B cell (primary cell): ENCODE measurements around the gene CD44. TPM values are rescaled to one million over a fixed set of nuclear protein-coding genes. Genes with fewer than 3 reads are reported as not detected.

ENCODE experiments used
- ATAC-seq: fragments of 200-7000 bp; cut with Tn5 transposase; one replicate; pipeline ENCODE4 v1.10.0; 2021; ENCODE audit warnings: low read depth, mild to moderate bottlenecking, moderate number of reproducible peaks, moderate library complexity
- CTCF ChIA-PET: fragments of 350-600 bp; sonication (Branson Sonifier 250); formaldehyde crosslinking; loops from one replicate; lab custom pipeline; 2021; ENCODE audit warnings: antibody characterized with exemption, inconsistent platforms; lab: Charles Lee
- POLR2A ChIA-PET: fragments of 350-600 bp; sonication (Branson Sonifier 250); formaldehyde crosslinking; loops from one replicate; lab custom pipeline; 2021; ENCODE audit warnings: antibody characterized with exemption; lab: Charles Lee
- DNase-seq: peaks from one replicate; pipeline ENCODE4 v3.0.0; 2013
- H2AFZ ChIP-seq: 2 replicates; pipeline ENCODE4 v1.6.1; 2012; ENCODE audit warnings: mild to moderate bottlenecking, low read depth, low read length; ENCODE audit not compliant: insufficient read depth, poor library complexity, severe bottlenecking
- H3K27ac ChIP-seq, 2 donors: 1 replicate in 1 of 2; 2 replicates in 1 of 2; pipeline ENCODE4 v1.5.1; 2012 to 2013; ENCODE audit warnings: low read length in 2 of 2, mild to moderate bottlenecking in 2 of 2, moderate library complexity in 1 of 2
- H3K27me3 ChIP-seq, 4 experiments: fragments of 200-600 bp in 1 of 4; sonication (generic) in 1 of 4; replicated peaks in 1 of 4; 1 replicate in 2 of 4; 2 replicates in 2 of 4; pipeline versions ENCODE4 v1.6.1 to v1.7.0; 2013 to 2016; ENCODE audit warnings: low read length in 3 of 4, mild to moderate bottlenecking in 2 of 4, mixed read lengths in 1 of 4, moderate library complexity in 1 of 4; ENCODE audit not compliant: insufficient read depth in 4 of 4, control insufficient read depth in 3 of 4; ENCODE audit errors: control extremely low read depth in 1 of 4
- H3K36me3 ChIP-seq, 2 experiments: replicated peaks in 1 of 2; 1 replicate in 1 of 2; 2 replicates in 1 of 2; pipeline versions ENCODE4 v1.6.1 to v1.7.1; 2013; ENCODE audit warnings: low read length in 1 of 2; ENCODE audit not compliant: insufficient read depth in 2 of 2, control insufficient read depth in 1 of 2; ENCODE audit errors: control extremely low read depth in 1 of 2, extremely low read depth in 1 of 2
- H3K4me1 ChIP-seq, 2 donors: fragments of 200-600 bp in 1 of 2; sonication (generic) in 1 of 2; 1 replicate in 1 of 2; 2 replicates in 1 of 2; pipeline versions ENCODE4 v1.5.1 to v1.6.1; 2013 to 2017; ENCODE audit warnings: low read length in 2 of 2; ENCODE audit not compliant: control insufficient read depth in 2 of 2, insufficient read depth in 2 of 2
- H3K4me2 ChIP-seq: replicated peaks from 2 replicates; pipeline ENCODE3; 2012; ENCODE audit warnings: mild to moderate bottlenecking, low read depth, low read length; ENCODE audit not compliant: poor library complexity, severe bottlenecking
- H3K4me3 ChIP-seq, 5 experiments: fragments of 200-600 bp in 1 of 5; sonication (generic) in 1 of 5; 1 replicate in 3 of 5; 2 replicates in 2 of 5; pipeline versions ENCODE4 v1.5.1 to v1.7.0; 2011 to 2016; ENCODE audit warnings: low read length in 4 of 5, mild to moderate bottlenecking in 4 of 5, low read depth in 2 of 5, control low read depth in 1 of 5, moderate library complexity in 1 of 5; ENCODE audit not compliant: insufficient read depth in 1 of 5; ENCODE audit errors: control extremely low read depth in 1 of 5, extremely low read depth in 1 of 5
- H3K79me2 ChIP-seq: fragments of 200-600 bp; sonication (generic); one replicate; pipeline ENCODE4 v1.6.0; 2016; ENCODE audit warnings: low read length; ENCODE audit not compliant: control insufficient read depth, insufficient read depth
- H3K9ac ChIP-seq: fragments of 200-600 bp; sonication (generic); 2 replicates; pipeline ENCODE4 v1.6.1; 2017; ENCODE audit warnings: mild to moderate bottlenecking, low read length, moderate library complexity
- H3K9me3 ChIP-seq, 3 donors: one replicate each; pipeline versions ENCODE4 v1.6.1 to v1.7.1; 2013; ENCODE audit warnings: low read length in 2 of 3; ENCODE audit not compliant: control insufficient read depth in 2 of 3, insufficient read depth in 1 of 3; ENCODE audit errors: control extremely low read depth in 1 of 3
- H4K20me1 ChIP-seq: 2 replicates; pipeline ENCODE4 v1.6.0; 2012; ENCODE audit warnings: mild to moderate bottlenecking, low read length; ENCODE audit not compliant: insufficient read depth, control insufficient read depth, poor library complexity, severe bottlenecking
- H3K27ac Mint-ChIP-seq: one replicate; pipeline ENCODE4 v1.8.0; 2021; ENCODE audit warnings: mixed read lengths
- H3K27me3 Mint-ChIP-seq: one replicate; pipeline ENCODE4 v1.8.0; 2021; ENCODE audit warnings: mixed read lengths
- H3K4me1 Mint-ChIP-seq: one replicate; pipeline ENCODE4 v1.8.0; 2021; ENCODE audit warnings: mixed read lengths
- H3K4me3 Mint-ChIP-seq: one replicate; pipeline ENCODE4 v1.8.0; 2021; ENCODE audit warnings: mixed read lengths
- H3K9me3 Mint-ChIP-seq: one replicate; pipeline ENCODE4 v1.8.0; 2022; ENCODE audit warnings: mixed read lengths; ENCODE audit not compliant: insufficient read depth
- CTCF ChIP-seq: fragments of 200-600 bp; IDR thresholded peaks from one replicate; pipeline ENCODE4 v1.8.0; 2022; ENCODE audit warnings: antibody characterized with exemption, mild to moderate bottlenecking
- EZH2 ChIP-seq: IDR thresholded peaks from 2 replicates; pipeline ENCODE4 v1.6.1; 2012; ENCODE audit warnings: borderline replicate concordance, low read depth, mild to moderate bottlenecking, moderate library complexity, low read length; ENCODE audit not compliant: insufficient read depth, poor library complexity, severe bottlenecking
- WGBS: methylation state at CpG from one replicate; pipeline ENCODE4 v1.1.5; 2013; ENCODE audit warnings: missing lambda C conversion rate; ENCODE audit not compliant: insufficient coverage; 5-methylcytosine and 5-hydroxymethylcytosine counted together
- intact Hi-C: fragments of 100-400 bp; cut with micrococcal nuclease; formaldehyde crosslinking; loops from one replicate; pipeline ENCODE4 v1.10.0; 2022
- polyA plus RNA-seq: library from polyadenylated mRNA; depleted of rRNA; stranded (reverse); fragments of >200 nt; gene quantifications from 2 replicates; pipeline ENCODE4 v1.2.3, GENCODE V29; 2012
- total RNA-seq, 2 donors: library from RNA; stranded (reverse); fragments of 120-200 nt in 1 of 2; gene quantifications; 1 replicate in 1 of 2; 2 replicates in 1 of 2; pipeline versions ENCODE4 v1.2.3 to v1.2.4, GENCODE V29; 2013 to 2022

Gene CD44
- total and polyA plus RNA-seq, 2 donors (not counting 1 experiment from before 2014, with no cell fraction given), result 261 to 896 TPM

DNA sequence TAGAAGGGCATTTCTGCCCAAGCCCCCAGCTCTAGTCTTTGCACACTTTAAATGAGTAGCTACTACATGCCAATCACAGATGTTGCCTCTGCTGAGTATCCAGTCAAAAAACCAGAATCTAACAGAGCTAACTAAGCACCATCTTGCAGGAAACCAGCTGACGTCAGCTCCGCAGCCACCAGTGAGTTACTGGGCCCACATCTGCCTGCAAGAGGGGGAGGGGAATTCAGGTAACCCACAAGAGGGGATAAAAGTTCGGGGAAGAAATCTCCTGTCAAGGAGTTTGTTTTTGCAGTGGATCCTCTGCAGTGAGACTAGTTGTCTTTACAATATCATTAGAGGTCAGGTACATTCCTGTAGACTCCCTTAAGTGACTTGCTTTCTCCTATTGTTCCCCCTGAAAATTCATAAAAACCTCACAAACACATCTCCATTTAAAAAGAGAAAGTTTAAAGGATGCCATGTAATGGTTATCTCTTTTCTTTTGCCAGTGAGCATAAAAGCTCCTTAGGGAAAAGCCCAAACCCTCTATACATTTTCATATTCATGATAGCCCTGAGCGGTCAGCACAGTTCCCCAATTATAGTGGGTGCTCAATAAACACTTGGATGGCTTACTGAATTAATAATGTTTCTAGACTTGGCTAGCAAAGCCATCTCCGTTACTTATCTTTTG is 9.3 kb downstream of the CD44 start:
- Mint-ChIP-seq H3K4me1 (peaks cover 94% of the 10 kb centered on the region), H3K9me3 (no peaks in the 10 kb centered on the region), H3K27me3 (no peaks in the 10 kb centered on the region), H3K27ac (peak overlapping the region; percentile 46), H3K4me3 (peak overlapping the region; percentile 60)
- WGBS, result 71% methylated on average over 2 of the region's 5 CpGs
- no peak for ATAC-seq
- Histone ChIP-seq H3K9me3 (no peaks in the 10 kb centered on the region), H4K20me1 (peaks cover 90% of the 10 kb centered on the region), H3K4me1 (peaks cover 86 to 94% of the 10 kb centered on the region in 2 donors), H2AFZ (no peak overlapping the region), H3K9ac (no peak overlapping the region), H3K79me2 (peaks cover 97% of the 10 kb centered on the region), H3K4me3 (no peak overlapping the region), H3K27ac (peak overlapping the region in 1 of 2 donors; percentile 18), H3K4me2 (peak overlapping the region; percentile 9), H3K27me3 (no peaks in the 10 kb centered on the region), H3K36me3 (peaks cover 0 to 75% of the 10 kb centered on the region in 2 experiments)
- ChIA-PET CTCF (interaction anchor here (0.9 to 3.5 kb wide), 3 partner anchors 15 to 89 kb away, joined by 3 to 16 read pairs (median 3); no protein-coding TSS in a partner anchor), POLR2A (interaction anchor here (0.6 kb wide), 1 partner anchor 13 kb away, joined by 3 read pairs; no protein-coding TSS in a partner anchor)
- no peak for DNase-seq
- intact Hi-C loops, result no loop called here
- TF ChIP-seq EZH2 (no peak), CTCF (no peak)

DNA sequence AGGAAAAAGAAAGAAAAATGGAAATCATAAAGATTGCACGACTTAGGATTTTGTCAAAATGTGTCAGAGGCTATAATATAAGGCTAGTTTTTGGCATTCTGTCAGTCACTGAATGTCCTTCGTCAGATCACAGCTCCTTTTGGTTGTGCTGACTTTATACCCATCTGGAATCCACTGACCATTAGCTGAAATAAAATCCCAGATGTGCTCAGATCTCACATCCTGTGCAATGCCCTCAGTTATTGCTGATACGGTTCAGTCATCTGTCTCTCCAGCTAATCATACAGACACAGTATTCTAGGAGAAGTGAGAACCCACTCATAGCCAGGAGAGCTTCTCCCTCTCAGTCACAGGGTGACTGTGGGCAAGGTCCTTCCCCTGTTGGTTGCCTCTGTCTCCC is 11.5 kb downstream of the CD44 start:
- no peak for ATAC-seq
- Histone ChIP-seq H3K27me3 (no peaks in the 10 kb centered on the region), H3K4me2 (no peak overlapping the region), H3K4me1 (peaks cover 78 to 89% of the 10 kb centered on the region in 2 donors), H2AFZ (no peak overlapping the region), H3K4me3 (no peak overlapping the region), H3K27ac (peak overlapping the region in 1 of 2 donors; percentile 53), H3K9ac (no peak overlapping the region), H3K79me2 (peaks cover 100% of the 10 kb centered on the region), H3K36me3 (peaks cover 0 to 83% of the 10 kb centered on the region in 2 experiments), H3K9me3 (no peaks in the 10 kb centered on the region), H4K20me1 (peaks cover 86% of the 10 kb centered on the region)
- 43% methylated on average over 1 of the region's 3 CpGs for WGBS
- Mint-ChIP-seq H3K27me3 (no peaks in the 10 kb centered on the region), H3K9me3 (no peaks in the 10 kb centered on the region), H3K4me1 (peaks cover 95% of the 10 kb centered on the region), H3K27ac (peak overlapping the region; percentile 22), H3K4me3 (no peak overlapping the region)
- CTCF ChIA-PET, result interaction anchor here (0.8 to 2.2 kb wide), 3 partner anchors 12 to 151 kb away, joined by 3 to 13 read pairs (median 3); no protein-coding TSS in a partner anchor
- no peak for DNase-seq
- intact Hi-C loops, result no loop called here
- POLR2A ChIA-PET, result interaction anchor here (0.8 kb wide), 1 partner anchor 11 kb away, joined by 5 read pairs; no protein-coding TSS in a partner anchor
- TF ChIP-seq CTCF (no peak), EZH2 (no peak)
